ENCODE data around the gene ADGB. TPM values are rescaled to one million over a fixed set of nuclear protein-coding genes. Genes with fewer than 3 reads are reported as not detected.
"Not testable (repeated sequence)": the region's sequence is repeated elsewhere in the genome, so short reads cannot be mapped to it uniquely, and the experiment has no call there.

Gene ADGB
- total RNA-seq, 1 donor from 2014 or later = 0.94 TPM

- DNase-seq = no peak
Measured at GRCh38 chr6:146768722-146769121, 169.9 kb downstream of the ADGB start.

GRCh38 chr6:146770275-146770964 lies 171.6 kb downstream of the ADGB start:
- DNase-seq = no peak

GRCh38 chr6:146770965-146771735 lies 172.4 kb downstream of the ADGB start:
- DNase-seq = no peak

- no peak for DNase-seq
Measured at GRCh38 chr6:146775220-146775619, 176.4 kb downstream of the ADGB start.

GRCh38 chr6:146781836-146782235 lies 183.1 kb downstream of the ADGB start:
- DNase-seq = no peak

GRCh38 chr6:146785001-146785585 lies 186.3 kb downstream of the ADGB start:
- no peak for DNase-seq

GRCh38 chr6:146787876-146788508 lies 189.2 kb downstream of the ADGB start:
- DNase-seq = no peak

GRCh38 chr6:146790561-146791091 lies 191.9 kb downstream of the ADGB start:
- DNase-seq = no peak

- DNase-seq = no peak
Measured at GRCh38 chr6:146791930-146792329, 193.2 kb downstream of the ADGB start.

- not testable (repeated sequence) for DNase-seq
Measured at GRCh38 chr6:146793218-146793617, 194.4 kb downstream of the ADGB start.

GRCh38 chr6:146795479-146796133 lies 196.8 kb downstream of the ADGB start:
- DNase-seq = no peak

GRCh38 chr6:146803167-146803566 lies 204.4 kb downstream of the ADGB start:
- not testable (repeated sequence) for DNase-seq

- DNase-seq = no peak
Measured at GRCh38 chr6:146803601-146804000, 204.8 kb downstream of the ADGB start.

GRCh38 chr6:146805546-146806325 lies 207.0 kb downstream of the ADGB start:
- DNase-seq = no peak

GRCh38 chr6:146809014-146809413 lies 210.2 kb downstream of the ADGB start:
- DNase-seq = not testable (repeated sequence)

GRCh38 chr6:146812811-146813321 lies 214.1 kb downstream of the ADGB start:
- DNase-seq = not testable (repeated sequence)

GRCh38 chr6:146813554-146813953 lies 214.8 kb downstream of the ADGB start:
- DNase-seq = no peak

GRCh38 chr6:146814148-146814750 lies 215.5 kb downstream of the ADGB start:
- DNase-seq = no peak

- not testable (repeated sequence) for DNase-seq
Measured at GRCh38 chr6:146815511-146816462, 217.0 kb downstream of the ADGB start.

Measured in occipital lobe (tissue), 2 donors.